Urothelium cell line (cell line): ENCODE measurements around the gene ADGRL3.

Source experiments
- DNase-seq: peaks from one replicate; pipeline ENCODE4 v3.0.0; 2011; ENCODE audit warnings: low spot score, mixed read lengths
- FAIRE-seq: peaks from 2 replicates; lab custom pipeline; 2011; peaks lifted over from hg19 to GRCh38; lab: Jason Lieb, UNC

Gene ADGRL3

GRCh38 chr4:62023633-62024032 is 823.5 kb downstream of the ADGRL3 start:
- DNase-seq (no peak), FAIRE-seq (no peak)

GRCh38 chr4:62028745-62029144 is 828.6 kb downstream of the ADGRL3 start:
- FAIRE-seq: no peak
- DNase-seq: no peak

- no peak for FAIRE-seq
- DNase-seq: no peak
Observed at GRCh38 chr4:62030958-62031357, 830.8 kb downstream of the ADGRL3 start.

- DNase-seq (no peak), FAIRE-seq (no peak)
Observed at GRCh38 chr4:62037571-62037970, 837.4 kb downstream of the ADGRL3 start.

GRCh38 chr4:62051332-62051731 is 851.2 kb downstream of the ADGRL3 start:
- FAIRE-seq (no peak), DNase-seq (no peak)

- FAIRE-seq: no peak
- no peak for DNase-seq
Observed at GRCh38 chr4:62053974-62054373, 853.8 kb downstream of the ADGRL3 start.

- no peak for DNase-seq
- no peak for FAIRE-seq
Observed at GRCh38 chr4:62057031-62057430, 856.9 kb downstream of the ADGRL3 start.

GRCh38 chr4:62058571-62058970 is 858.4 kb downstream of the ADGRL3 start:
- no peak for FAIRE-seq
- DNase-seq: no peak

- FAIRE-seq: peak; percentile 50
- DNase-seq: peak; percentile 4
Observed at GRCh38 chr4:62070291-62070852, 870.2 kb downstream of the ADGRL3 start.

GRCh38 chr4:62075089-62075488 is 875.0 kb downstream of the ADGRL3 start:
- no peak for FAIRE-seq

GRCh38 chr4:62075521-62075920 is 875.4 kb downstream of the ADGRL3 start:
- FAIRE-seq (no peak), DNase-seq (no peak)

More at GRCh38 chr4:62075089-62075488, 875.0 kb downstream of the ADGRL3 start:
- DNase-seq: no peak

- FAIRE-seq: no peak
Observed at GRCh38 chr4:62077406-62077805, 877.3 kb downstream of the ADGRL3 start.

GRCh38 chr4:62080431-62080830 is 880.3 kb downstream of the ADGRL3 start:
- FAIRE-seq: no peak

More at GRCh38 chr4:62077406-62077805, 877.3 kb downstream of the ADGRL3 start:
- DNase-seq: no peak

GRCh38 chr4:62087706-62088105 is 887.6 kb downstream of the ADGRL3 start:
- DNase-seq (no peak), FAIRE-seq (no peak)

More at GRCh38 chr4:62080431-62080830, 880.3 kb downstream of the ADGRL3 start:
- DNase-seq: no peak

GRCh38 chr4:62093735-62094134 is 893.6 kb downstream of the ADGRL3 start:
- FAIRE-seq (no peak), DNase-seq (no peak)

GRCh38 chr4:62096881-62097280 is 896.8 kb downstream of the ADGRL3 start:
- no peak for FAIRE-seq
- DNase-seq: no peak

GRCh38 chr4:62115216-62115615 is 915.1 kb downstream of the ADGRL3 start:
- FAIRE-seq (no peak), DNase-seq (no peak)

- no peak for FAIRE-seq
Observed at GRCh38 chr4:62117886-62118285, 917.8 kb downstream of the ADGRL3 start.

GRCh38 chr4:62118558-62118957 is 918.4 kb downstream of the ADGRL3 start:
- FAIRE-seq (no peak), DNase-seq (no peak)

More at GRCh38 chr4:62117886-62118285, 917.8 kb downstream of the ADGRL3 start:
- DNase-seq: no peak

- FAIRE-seq: no peak
- no peak for DNase-seq
Observed at GRCh38 chr4:62119195-62119594, 919.1 kb downstream of the ADGRL3 start.

- DNase-seq (no peak), FAIRE-seq (no peak)
Observed at GRCh38 chr4:62126064-62126732, 926.1 kb downstream of the ADGRL3 start.
